ENCODE measurements around the gene UBE3D. TPM values are rescaled to one million over a fixed set of nuclear protein-coding genes. Genes with fewer than 3 reads are reported as not detected.
"Not testable (repeated sequence)": the region's sequence is repeated elsewhere in the genome, so short reads cannot be mapped to it uniquely, and the experiment has no call there.

UBE3D gene
- total and polyA plus RNA-seq, 4 experiments from 2014 or later, result 4.3 to 7.3 (median 6.0) TPM

DNA sequence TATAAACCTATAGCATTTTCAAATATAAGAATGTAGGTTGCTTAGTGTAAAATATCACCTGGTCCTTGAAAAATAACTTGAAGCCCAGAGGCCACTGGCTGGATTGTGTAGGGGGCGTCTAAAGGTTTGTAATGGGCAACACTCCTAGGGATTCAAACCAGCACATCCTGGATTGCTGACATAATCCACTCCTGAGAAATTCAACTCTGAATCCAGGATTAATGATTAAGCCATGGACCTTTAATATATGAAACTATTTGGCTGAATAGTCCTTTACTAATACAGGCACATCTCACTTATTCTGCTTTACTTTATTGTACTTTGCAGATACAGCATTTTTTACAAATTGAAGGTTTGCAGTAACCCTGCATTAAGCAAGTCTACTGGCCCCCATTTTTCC lies 160.8 kb downstream of the UBE3D start:
- Histone ChIP-seq H3K27me3 (ENCODE audit: insufficient read depth, low read length) (no peaks in the 10 kb centered on the region), H3K4me3 (ENCODE audit: low read length in 2 of 2) (no peak overlapping the region), H3K9me3 (ENCODE audit: control insufficient read depth in 1 of 2, low read length in 2 of 2) (no peaks in the 10 kb centered on the region), H3K36me3 (ENCODE audit: insufficient read depth, low read length) (no peaks in the 10 kb centered on the region), H3K4me1 (ENCODE audit: insufficient read depth, low read length) (no peaks in the 10 kb centered on the region), H3K27ac (ENCODE audit: low read depth, low read length) (no peak overlapping the region)
- intact Hi-C loops (cut with micrococcal nuclease), result no loop called here
- H3K36me3 Mint-ChIP-seq, result peaks cover 1 to 7% of the 10 kb centered on the region in 2 donors
- no peaks in the 10 kb centered on the region for H3K4me1 Mint-ChIP-seq
- no peak overlapping the region for H3K27ac Mint-ChIP-seq
- no peak overlapping the region for H3K4me3 Mint-ChIP-seq
- POLR2A ChIA-PET (ENCODE audit: partially characterized antibody), result no interaction called here
- H3K9me3 Mint-ChIP-seq, result no peaks in the 10 kb centered on the region
- DNase-seq, result no peak
- no peaks in the 10 kb centered on the region for H3K27me3 Mint-ChIP-seq
- CTCF ChIA-PET (ENCODE audit: partially characterized antibody), result no interaction called here

DNA sequence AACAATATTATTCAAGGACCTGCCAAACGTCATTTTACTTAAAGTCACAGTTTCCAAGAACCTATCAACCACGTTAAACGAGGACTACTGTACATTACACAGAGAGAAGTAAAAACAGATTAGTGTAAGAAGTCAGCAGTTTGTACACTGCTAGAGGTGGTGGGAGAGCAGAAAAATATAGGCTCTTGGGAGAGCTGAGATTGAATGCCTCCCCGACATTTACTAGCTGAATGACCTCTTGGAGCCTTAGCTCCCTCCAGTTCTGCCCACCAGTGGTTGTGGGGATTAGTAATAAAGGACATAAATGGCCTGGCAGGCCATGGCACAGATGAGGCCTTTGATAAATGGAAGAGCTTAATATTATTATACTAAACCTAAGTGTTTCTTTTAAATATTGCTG lies 161.4 kb downstream of the UBE3D start:
- H3K27ac Mint-ChIP-seq, result no peak overlapping the region
- peaks cover 1 to 8% of the 10 kb centered on the region in 2 donors for H3K36me3 Mint-ChIP-seq
- H3K9me3 Mint-ChIP-seq, result no peaks in the 10 kb centered on the region
- H3K4me1 ChIP-seq (ENCODE audit: insufficient read depth, low read length), result no peaks in the 10 kb centered on the region
- DNase-seq, result no peak
- no peak overlapping the region for H3K4me3 ChIP-seq (ENCODE audit: low read length in 2 of 2)
- ChIA-PET POLR2A (ENCODE audit: partially characterized antibody) (no interaction called here), CTCF (ENCODE audit: partially characterized antibody) (no interaction called here)
- no peak overlapping the region for H3K4me3 Mint-ChIP-seq
- intact Hi-C loops (cut with micrococcal nuclease), result no loop called here
- H3K27me3 Mint-ChIP-seq, result no peaks in the 10 kb centered on the region
- H3K4me1 Mint-ChIP-seq, result no peaks in the 10 kb centered on the region
- no peaks in the 10 kb centered on the region for H3K27me3 ChIP-seq (ENCODE audit: insufficient read depth, low read length)
- no peaks in the 10 kb centered on the region for H3K9me3 ChIP-seq (ENCODE audit: control insufficient read depth in 1 of 2, low read length in 2 of 2)
- no peaks in the 10 kb centered on the region for H3K36me3 ChIP-seq (ENCODE audit: insufficient read depth, low read length)
- no peak overlapping the region for H3K27ac ChIP-seq (ENCODE audit: low read depth, low read length)

DNA sequence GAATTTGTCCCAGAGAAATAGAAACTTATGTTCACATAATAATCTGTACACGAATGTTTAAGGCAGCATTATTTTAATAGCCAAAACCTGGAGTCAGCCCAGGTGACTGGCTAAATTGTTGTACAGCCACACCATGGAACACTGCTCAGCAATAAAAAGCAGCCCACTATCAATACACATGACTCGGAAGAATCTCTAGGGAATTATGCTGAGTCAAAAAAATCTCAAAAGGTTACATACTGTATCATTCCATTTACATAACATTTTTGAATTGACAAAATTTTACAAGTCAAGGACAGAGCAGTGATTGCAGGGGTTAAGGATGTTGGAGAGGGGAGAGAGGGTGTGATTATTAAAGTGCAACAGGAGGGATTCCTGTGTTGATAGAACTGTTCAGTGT lies 163.4 kb downstream of the UBE3D start:
- H3K4me1 ChIP-seq (ENCODE audit: insufficient read depth, low read length), result no peaks in the 10 kb centered on the region
- Mint-ChIP-seq H3K4me1 (no peaks in the 10 kb centered on the region), H3K27me3 (no peaks in the 10 kb centered on the region), H3K9me3 (peaks cover 0 to 4% (median 0%) of the 10 kb centered on the region in 8 donors), H3K36me3 (peaks cover 3 to 14% of the 10 kb centered on the region in 2 donors), H3K4me3 (no peak overlapping the region), H3K27ac (peak overlapping the region in 1 of 7 donors; percentile 13)
- H3K9me3 ChIP-seq (ENCODE audit: control insufficient read depth in 1 of 2, low read length in 2 of 2), result no peaks in the 10 kb centered on the region
- CTCF ChIA-PET (ENCODE audit: partially characterized antibody), result interaction anchor here (1.0 kb wide), 1 partner anchor 9 kb away, joined by 4 read pairs; no protein-coding TSS in a partner anchor
- no peak overlapping the region for H3K27ac ChIP-seq (ENCODE audit: low read depth, low read length)
- no peaks in the 10 kb centered on the region for H3K27me3 ChIP-seq (ENCODE audit: insufficient read depth, low read length)
- intact Hi-C loops (cut with micrococcal nuclease), result no loop called here
- DNase-seq, result no peak
- POLR2A ChIA-PET (ENCODE audit: partially characterized antibody), result no interaction called here
- no peak overlapping the region for H3K4me3 ChIP-seq (ENCODE audit: low read length in 2 of 2)
- H3K36me3 ChIP-seq (ENCODE audit: insufficient read depth, low read length), result no peaks in the 10 kb centered on the region

DNA sequence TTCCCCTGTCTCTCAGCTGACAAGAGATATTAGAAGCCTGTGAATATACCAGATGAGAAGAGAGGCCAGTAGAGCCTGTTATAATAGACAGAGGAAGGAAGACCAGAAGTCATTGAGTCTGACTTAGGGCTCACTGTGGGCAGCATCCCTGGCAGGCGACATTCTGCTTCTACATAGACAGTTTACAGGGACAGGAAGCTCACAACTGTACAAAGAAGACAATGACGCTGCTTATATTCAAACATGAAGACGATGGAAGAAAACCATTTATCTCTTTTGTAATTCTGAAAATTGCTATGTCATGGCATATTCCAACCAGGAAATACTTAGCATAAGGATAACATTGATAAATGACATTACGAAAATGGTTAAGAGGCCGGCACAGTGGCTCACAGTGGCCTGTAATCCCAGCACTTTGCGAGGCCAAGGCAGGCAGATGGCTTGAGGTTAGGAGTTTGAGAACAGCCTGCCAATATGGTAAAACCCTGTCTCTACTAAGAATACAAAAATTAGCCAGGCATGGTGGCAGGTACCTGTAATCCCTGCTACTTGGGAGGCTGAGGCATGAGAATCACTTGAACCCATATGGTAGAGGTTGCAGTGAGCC lies 170.9 kb downstream of the UBE3D start:
- Mint-ChIP-seq H3K27ac (no peak overlapping the region), H3K4me3 (no peak overlapping the region), H3K9me3 (peaks cover 0 to 4% (median 0%) of the 10 kb centered on the region in 8 donors), H3K27me3 (no peaks in the 10 kb centered on the region), H3K4me1 (no peaks in the 10 kb centered on the region), H3K36me3 (peaks cover 5 to 38% of the 10 kb centered on the region in 2 donors)
- intact Hi-C loops (cut with micrococcal nuclease), result no loop called here
- H3K4me3 ChIP-seq (ENCODE audit: low read length in 2 of 2), result no peak overlapping the region
- H3K27ac ChIP-seq (ENCODE audit: low read depth, low read length), result no peak overlapping the region
- H3K36me3 ChIP-seq (ENCODE audit: insufficient read depth, low read length), result no peaks in the 10 kb centered on the region
- ChIA-PET POLR2A (ENCODE audit: partially characterized antibody) (no interaction called here), CTCF (ENCODE audit: partially characterized antibody) (no interaction called here)
- no peaks in the 10 kb centered on the region for H3K4me1 ChIP-seq (ENCODE audit: insufficient read depth, low read length)
- H3K27me3 ChIP-seq (ENCODE audit: insufficient read depth, low read length), result no peaks in the 10 kb centered on the region
- DNase-seq, result no peak
- no peaks in the 10 kb centered on the region for H3K9me3 ChIP-seq (ENCODE audit: control insufficient read depth in 1 of 2, low read length in 2 of 2)

DNA sequence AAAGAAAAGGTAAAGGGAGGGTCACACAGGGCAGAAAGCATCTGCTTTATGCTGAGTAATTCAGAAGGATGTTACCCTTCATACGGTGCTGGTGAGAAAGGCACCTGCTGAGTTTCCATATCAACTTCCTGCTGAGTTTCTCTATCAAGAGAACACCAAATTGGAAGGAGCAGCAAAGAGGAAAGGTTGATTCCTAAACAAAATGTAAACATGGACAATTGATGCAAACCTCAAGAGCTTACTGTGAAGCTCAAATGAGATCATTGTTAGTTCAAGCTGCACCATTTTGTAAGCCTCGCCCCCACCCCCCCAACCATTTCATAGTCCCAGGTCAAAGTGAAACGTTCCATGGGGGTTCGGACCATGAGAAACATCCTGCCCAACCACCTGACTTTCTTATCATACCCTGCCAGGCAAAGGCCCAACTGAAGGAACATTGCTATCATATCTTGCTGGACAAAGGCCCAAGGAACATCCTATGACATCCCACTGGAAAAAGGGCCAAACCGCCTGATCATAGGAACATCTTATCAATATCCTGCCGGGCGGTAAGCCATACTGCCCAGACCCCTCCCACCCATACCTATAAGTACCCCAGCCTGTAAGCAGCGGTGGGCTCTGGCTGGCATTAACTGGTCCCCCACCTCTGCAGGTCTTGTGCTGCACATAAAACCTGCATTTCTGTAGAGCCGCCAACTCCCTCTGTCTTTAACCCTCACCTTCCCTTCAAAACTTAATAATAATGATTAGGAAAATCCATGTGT lies 171.6 kb downstream of the UBE3D start:
- H3K36me3 ChIP-seq (ENCODE audit: insufficient read depth, low read length), result no peaks in the 10 kb centered on the region
- no peak for DNase-seq
- H3K27ac ChIP-seq (ENCODE audit: low read depth, low read length), result no peak overlapping the region
- no peaks in the 10 kb centered on the region for H3K27me3 ChIP-seq (ENCODE audit: insufficient read depth, low read length)
- no peak overlapping the region for H3K4me3 ChIP-seq (ENCODE audit: low read length in 2 of 2)
- Mint-ChIP-seq H3K4me3 (peak overlapping the region in 1 of 8 donors; percentile 24), H3K36me3 (peaks cover 5 to 35% of the 10 kb centered on the region in 2 donors), H3K27me3 (no peaks in the 10 kb centered on the region), H3K27ac (no peak overlapping the region), H3K9me3 (peaks cover 0 to 4% (median 0%) of the 10 kb centered on the region in 8 donors), H3K4me1 (no peaks in the 10 kb centered on the region)
- ChIA-PET POLR2A (ENCODE audit: partially characterized antibody) (no interaction called here), CTCF (ENCODE audit: partially characterized antibody) (no interaction called here)
- no peaks in the 10 kb centered on the region for H3K9me3 ChIP-seq (ENCODE audit: control insufficient read depth in 1 of 2, low read length in 2 of 2)
- intact Hi-C loops (cut with micrococcal nuclease), result no loop called here
- H3K4me1 ChIP-seq (ENCODE audit: insufficient read depth, low read length), result no peaks in the 10 kb centered on the region

DNA sequence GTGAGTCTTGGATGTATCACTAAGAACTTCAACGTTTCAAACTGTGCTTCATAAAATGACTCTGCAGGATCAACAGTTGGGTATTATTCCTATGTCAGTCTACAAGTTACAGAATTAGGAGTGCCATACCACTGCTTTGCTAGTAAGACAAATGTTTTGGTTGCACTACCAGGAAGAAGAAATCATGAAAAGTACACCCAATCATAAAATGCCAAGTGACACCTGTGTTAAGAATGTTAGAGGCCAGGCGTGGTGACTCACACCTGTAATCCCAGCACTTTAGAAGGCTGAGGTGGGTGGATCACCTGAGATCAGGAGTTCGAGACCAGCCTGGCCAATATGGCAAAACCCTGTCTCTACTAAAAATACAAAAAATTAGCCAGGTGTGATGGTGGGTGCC lies 174.1 kb downstream of the UBE3D start:
- H3K36me3 Mint-ChIP-seq, result peaks cover 3 to 32% of the 10 kb centered on the region in 2 donors
- DNase-seq; H3K4me3 Mint-ChIP-seq; intact Hi-C loops (cut with micrococcal nuclease); H3K9me3 Mint-ChIP-seq; H3K27me3 Mint-ChIP-seq; H3K4me3 ChIP-seq (ENCODE audit: low read length in 2 of 2); H3K27ac Mint-ChIP-seq; H3K4me1 Mint-ChIP-seq; POLR2A ChIA-PET (ENCODE audit: partially characterized antibody); H3K27ac ChIP-seq (ENCODE audit: low read depth, low read length); H3K27me3 ChIP-seq (ENCODE audit: insufficient read depth, low read length); H3K4me1 ChIP-seq (ENCODE audit: insufficient read depth, low read length); H3K36me3 ChIP-seq (ENCODE audit: insufficient read depth, low read length); H3K9me3 ChIP-seq (ENCODE audit: control insufficient read depth in 1 of 2, low read length in 2 of 2); CTCF ChIA-PET (ENCODE audit: partially characterized antibody): not testable (repeated sequence)

DNA sequence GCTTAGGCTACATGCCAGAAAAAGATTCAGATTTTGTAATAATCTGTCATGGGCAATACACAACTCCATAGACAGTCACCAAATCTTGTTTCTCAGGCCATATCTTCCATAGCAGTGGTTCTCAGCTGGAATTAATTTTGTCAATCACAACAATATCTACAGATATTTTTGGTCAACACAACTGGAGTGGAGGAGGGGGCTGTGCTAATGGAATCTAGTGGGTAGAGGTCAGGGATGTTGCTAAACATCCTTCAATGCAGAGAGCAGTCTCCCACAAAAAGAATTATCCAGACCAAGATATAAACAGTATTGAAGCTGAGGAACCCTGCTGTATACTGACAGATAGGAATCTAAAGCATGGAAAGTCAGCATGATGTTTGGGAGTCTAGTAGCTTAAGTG lies 174.6 kb downstream of the UBE3D start:
- POLR2A ChIA-PET (ENCODE audit: partially characterized antibody), result no interaction called here
- Histone ChIP-seq H3K27ac (ENCODE audit: low read depth, low read length) (no peak overlapping the region), H3K4me1 (ENCODE audit: insufficient read depth, low read length) (no peaks in the 10 kb centered on the region), H3K4me3 (ENCODE audit: low read length in 2 of 2) (no peak overlapping the region), H3K9me3 (ENCODE audit: control insufficient read depth in 1 of 2, low read length in 2 of 2) (no peaks in the 10 kb centered on the region), H3K36me3 (ENCODE audit: insufficient read depth, low read length) (no peaks in the 10 kb centered on the region), H3K27me3 (ENCODE audit: insufficient read depth, low read length) (no peaks in the 10 kb centered on the region)
- no peaks in the 10 kb centered on the region for H3K9me3 Mint-ChIP-seq
- no peak overlapping the region for H3K27ac Mint-ChIP-seq
- H3K4me3 Mint-ChIP-seq, result no peak overlapping the region
- H3K36me3 Mint-ChIP-seq, result peaks cover 3 to 32% of the 10 kb centered on the region in 2 donors
- intact Hi-C loops (cut with micrococcal nuclease), result no loop called here
- H3K27me3 Mint-ChIP-seq, result no peaks in the 10 kb centered on the region
- H3K4me1 Mint-ChIP-seq, result no peaks in the 10 kb centered on the region
- DNase-seq, result no peak
- CTCF ChIA-PET (ENCODE audit: partially characterized antibody), result no interaction called here

Data from CD4-positive, alpha-beta memory T cell (primary cell).